ENCODE measurements around the gene CCNQ. TPM values are rescaled to one million over a fixed set of nuclear protein-coding genes. Genes with fewer than 3 reads are reported as not detected.

Gene CCNQ
- total and polyA plus RNA-seq, 2 of the 8 experiments (the other 6 are each of a cell fraction or from before 2014, with no cell fraction given), result 16.6 to 32.1 TPM

DNA sequence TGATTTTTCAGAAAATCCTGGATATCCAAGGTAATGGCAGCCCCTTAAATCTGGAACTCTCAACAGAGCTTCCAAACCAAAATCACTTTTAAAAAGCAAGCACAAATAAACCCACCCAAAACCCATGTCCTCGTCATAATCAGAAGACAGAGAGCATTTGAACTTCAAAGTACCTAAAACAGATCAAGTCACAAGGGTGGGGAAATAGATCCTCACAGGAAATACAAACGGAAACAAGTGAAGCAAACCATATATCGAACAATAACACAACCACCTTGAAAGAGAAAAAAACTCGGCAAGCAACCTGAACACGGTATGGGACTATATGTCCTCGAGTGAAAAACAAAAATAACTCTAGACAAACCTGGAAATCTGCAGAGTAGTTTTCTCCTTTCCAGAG lies 15.9 kb upstream of the CCNQ start:
- H2BK120ac ChIP-seq (replicated peaks; ENCODE audit: low read depth, low read length), result no peak overlapping the region
- no peak overlapping the region for H2BK15ac ChIP-seq (ENCODE audit: low read length)
- no peaks in the 10 kb centered on the region for H3K36me3 ChIP-seq (ENCODE audit: control insufficient read depth in 2 of 4, insufficient read depth in 4 of 4, low read length in 3 of 4)
- peaks cover 0 to 6% (median 3%) of the 10 kb centered on the region in 4 experiments; a peak in 5 of 7 replicates for H3K27me3 ChIP-seq (replicated peaks in 1 of 4; ENCODE audit: control insufficient read depth in 3 of 4, extremely low read depth in 1 of 4, insufficient read depth in 3 of 4, low read length in 3 of 4)
- 76% methylated on average over 6 of the region's 6 CpGs; no CpG with 5 or more reads in 1 of the 2 experiments for WGBS, 2 experiments (ENCODE audit: extremely low coverage in 1 of 2, insufficient coverage in 1 of 2, insufficient read length in 1 of 2, insufficient replicate concordance in 2 of 2, low coverage in 1 of 2, low lambda C conversion rate in 2 of 2, missing lambda C conversion rate in 1 of 2)
- H3K56ac ChIP-seq (replicated peaks; ENCODE audit: insufficient read length, low read depth, low read length), result no peak overlapping the region
- no peak overlapping the region for H3K4me3 ChIP-seq (ENCODE audit: extremely low read depth in 1 of 4, insufficient read depth in 2 of 4, low read depth in 3 of 4, low read length in 4 of 4)
- no peak overlapping the region for H3K14ac ChIP-seq (ENCODE audit: insufficient read length)
- H3K9ac ChIP-seq (replicated peaks in 1 of 4; ENCODE audit: extremely low read depth in 1 of 4, low read depth in 3 of 4, low read length in 3 of 4), result no peak overlapping the region
- no peak overlapping the region for H3K23ac ChIP-seq (ENCODE audit: insufficient read length)
- no peaks in the 10 kb centered on the region for H3K23me2 ChIP-seq (ENCODE audit: low read depth, low read length)
- H4K20me1 ChIP-seq (replicated peaks in 1 of 2; ENCODE audit: control insufficient read depth in 1 of 2, insufficient read depth in 2 of 2, low read length in 2 of 2), result no peaks in the 10 kb centered on the region
- ChIA-PET CTCF (ENCODE audit: partially characterized antibody) (interaction anchor here (1.4 to 8.9 kb wide), 4 partner anchors 11 to 75 kb away, joined by 3 to 130 read pairs (median 4); partner anchors contain the start of gene DUSP9), POLR2A (ENCODE audit: partially characterized antibody) (no interaction called here)
- no peaks in the 10 kb centered on the region for H3K79me2 ChIP-seq (ENCODE audit: control insufficient read depth in 1 of 2, insufficient read depth in 2 of 2, low read length in 2 of 2)
- no peak overlapping the region for H4K5ac ChIP-seq (ENCODE audit: insufficient read length, low read depth, low read length)
- no peak overlapping the region for H4K8ac ChIP-seq (ENCODE audit: extremely low read depth, insufficient read depth, low read length)
- DNase-seq (ENCODE audit: low read depth in 1 of 2, low spot score in 2 of 2) (no peak), FAIRE-seq (no peak)
- no peak overlapping the region for H2AFZ ChIP-seq (ENCODE audit: low read length)
- no peak overlapping the region for H3K4ac ChIP-seq (replicated peaks; ENCODE audit: insufficient read length, low read depth, low read length)
- H3K18ac ChIP-seq (ENCODE audit: extremely low read depth, low read length), result no peak overlapping the region
- TF ChIP-seq JUND (IDR thresholded peaks at IDR 0.05; ENCODE audit: low read length) (no peak), BACH1 (IDR thresholded peaks at IDR 0.05; ENCODE audit: low read length) (no peak)
- H2BK12ac ChIP-seq (ENCODE audit: low read depth, low read length), result no peak overlapping the region
- H2BK20ac ChIP-seq (ENCODE audit: low read length), result no peak overlapping the region
- H3K9me3 ChIP-seq (ENCODE audit: insufficient read depth in 2 of 2, low read depth in 1 of 2, low read length in 1 of 2), result no peaks in the 10 kb centered on the region
- H3K27ac ChIP-seq (ENCODE audit: low read depth, low read length), result no peak overlapping the region
- H3K4me2 ChIP-seq (ENCODE audit: insufficient read depth in 1 of 2, low read depth in 2 of 2, low read length in 2 of 2), result no peak overlapping the region
- no peak overlapping the region for H4K91ac ChIP-seq (replicated peaks; ENCODE audit: insufficient read length, low read length)
- H3K79me1 ChIP-seq (ENCODE audit: low read depth, low read length), result no peaks in the 10 kb centered on the region
- no peak overlapping the region for H2BK5ac ChIP-seq (ENCODE audit: low read depth, low read length)
- H2AK5ac ChIP-seq (ENCODE audit: low read depth, low read length), result no peak overlapping the region
- H3K4me1 ChIP-seq (replicated peaks in 1 of 4; ENCODE audit: control insufficient read depth in 3 of 4, insufficient read depth in 4 of 4, low read length in 3 of 4), result no peaks in the 10 kb centered on the region

All from H1 (cell line).